Endodermal cell (in vitro differentiated cells): ENCODE results near the gene PRPF6. TPM values are rescaled to one million over a fixed set of nuclear protein-coding genes. Genes with fewer than 3 reads are reported as not detected.
A peak's percentile ranks its signal among the peaks of the same experiment; 100 is the strongest.

Experiments used
- DNase-seq: peaks from one replicate; pipeline ENCODE4 v3.0.0-alpha.2; 2017
- H3K27ac ChIP-seq: 2 replicates; pipeline ENCODE4 v1.5.1; 2013; ENCODE audit warnings: mild to moderate bottlenecking, low read depth, low read length, moderate library complexity
- H3K27me3 ChIP-seq: 2 replicates; pipeline ENCODE4 v1.6.1; 2013; ENCODE audit warnings: mild to moderate bottlenecking, low read length, moderate library complexity; ENCODE audit not compliant: insufficient read depth, control insufficient read depth, poor library complexity, severe bottlenecking
- H3K36me3 ChIP-seq: 2 replicates; pipeline ENCODE4 v1.7.0; 2013; ENCODE audit warnings: mild to moderate bottlenecking, low read length, moderate library complexity; ENCODE audit not compliant: control insufficient read depth, insufficient read depth
- H3K4me1 ChIP-seq: one replicate; pipeline ENCODE4 v1.7.0; 2013; ENCODE audit warnings: low read length; ENCODE audit not compliant: control insufficient read depth, insufficient read depth
- H3K4me3 ChIP-seq: 2 replicates; pipeline ENCODE4 v1.5.1; 2013; ENCODE audit warnings: mild to moderate bottlenecking, low read length, moderate library complexity
- H3K9ac ChIP-seq: 2 replicates; pipeline ENCODE4 v1.6.1; 2013; ENCODE audit warnings: mild to moderate bottlenecking, low read length, moderate library complexity; ENCODE audit not compliant: poor library complexity, severe bottlenecking; ENCODE audit errors: extremely low read depth
- H3K9me3 ChIP-seq: 2 replicates; pipeline ENCODE4 v1.6.1; 2013; ENCODE audit warnings: mild to moderate bottlenecking, low read length, moderate library complexity; ENCODE audit not compliant: control insufficient read depth
- H3K27ac Mint-ChIP-seq: 2 replicates; pipeline ENCODE4 v1.8.0; 2020; ENCODE audit warnings: mixed read lengths
- H3K27me3 Mint-ChIP-seq: 2 replicates; pipeline ENCODE4 v1.8.0; 2021; ENCODE audit warnings: mild to moderate bottlenecking, mixed read lengths; ENCODE audit not compliant: insufficient read depth
- H3K36me3 Mint-ChIP-seq: 2 replicates; pipeline ENCODE4 v1.8.0; 2020; ENCODE audit warnings: low read depth, mixed read lengths
- H3K4me1 Mint-ChIP-seq: 2 replicates; pipeline ENCODE4 v1.8.0; 2020; ENCODE audit warnings: mixed read lengths
- H3K4me3 Mint-ChIP-seq: 2 replicates; pipeline ENCODE4 v1.8.0; 2020; ENCODE audit warnings: mild to moderate bottlenecking, moderate library complexity, mixed read lengths
- H3K9me3 Mint-ChIP-seq: 2 replicates; pipeline ENCODE4 v1.8.0; 2020; ENCODE audit warnings: mild to moderate bottlenecking, mixed read lengths
- CTCF ChIP-seq: fragments of 200-600 bp; sonication (generic); conservative IDR thresholded peaks from 2 replicates; pipeline ENCODE4 v1.5.0; 2021; ENCODE audit warnings: antibody characterized with exemption, mild to moderate bottlenecking
- WGBS, 2 experiments: methylation state at CpG; one replicate each; pipeline versions ENCODE4 v1.1.5 to v1.1.7; 2013; ENCODE audit warnings: missing lambda C conversion rate in 2 of 2, mixed read lengths in 1 of 2; ENCODE audit not compliant: insufficient coverage in 1 of 2, insufficient read length in 1 of 2; 5-methylcytosine and 5-hydroxymethylcytosine counted together
- total RNA-seq, 2 donors: library from RNA; stranded (reverse); fragmentation: NEBNext Ultra II Directional in 1 of 2; extraction: Animal tissue kit (Norgen Biotek cat#: 25700) in 1 of 2; gene quantifications; 2 replicates in 1 of 2; 3 replicates in 1 of 2; pipeline ENCODE4 v1.2.1, GENCODE V29; 2021

The PRPF6 gene
- total RNA-seq, 2 donors from 2014 or later = 73.3 to 73.9 TPM

DNA sequence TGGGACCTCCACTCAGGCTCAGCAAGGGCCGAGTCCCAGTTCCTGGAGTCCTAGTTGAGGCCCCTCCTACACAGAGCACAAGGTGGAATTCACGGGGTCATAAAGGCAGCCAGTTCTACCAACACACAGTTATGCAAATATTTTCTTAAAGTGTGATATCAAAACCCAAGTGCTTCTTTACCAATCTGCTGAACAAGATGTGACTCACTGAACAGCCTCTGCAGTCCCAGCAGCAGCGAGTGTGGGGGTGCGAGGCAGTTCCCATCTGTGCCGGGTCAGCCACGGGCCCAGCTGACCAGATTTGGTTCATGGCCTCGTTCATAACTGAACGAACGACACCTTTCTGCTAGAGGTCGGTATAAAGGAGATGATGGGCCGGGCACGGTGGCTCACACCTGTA is 77.6 kb downstream of the PRPF6 start:
- no peaks in the 10 kb centered on the region for H3K36me3 Mint-ChIP-seq
- Histone ChIP-seq H3K36me3 (no peaks in the 10 kb centered on the region), H3K27ac (no peak overlapping the region), H3K4me3 (no peak overlapping the region), H3K9ac (no peak overlapping the region), H3K9me3 (no peaks in the 10 kb centered on the region), H3K27me3 (no peaks in the 10 kb centered on the region), H3K4me1 (peaks cover 21% of the 10 kb centered on the region)
- peaks cover 5% of the 10 kb centered on the region for H3K27me3 Mint-ChIP-seq
- DNase-seq = no peak
- peaks cover 14% of the 10 kb centered on the region for H3K4me1 Mint-ChIP-seq
- H3K4me3 Mint-ChIP-seq = no peak overlapping the region
- no peaks in the 10 kb centered on the region for H3K9me3 Mint-ChIP-seq
- H3K27ac Mint-ChIP-seq = no peak overlapping the region
- no peak for TF ChIP-seq CTCF
- WGBS, 2 experiments = 89 to 91% methylated on average over 11 to 12 of the region's 12 CpGs

DNA sequence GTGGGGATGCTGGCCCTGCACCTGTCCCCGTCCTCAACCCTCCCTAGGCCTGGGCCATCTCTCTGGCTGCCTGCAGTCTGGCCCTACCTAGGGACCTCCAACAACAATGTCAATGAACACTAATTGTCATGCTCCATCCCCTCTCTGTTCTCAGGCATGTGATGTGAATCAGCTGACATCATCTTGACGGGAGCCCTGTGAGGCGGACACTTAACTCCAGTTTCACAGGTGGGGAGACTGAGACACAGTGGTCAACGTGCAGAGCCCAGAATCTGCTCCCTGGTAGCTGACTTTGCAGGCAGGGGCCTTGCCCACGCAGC is 81.3 kb downstream of the PRPF6 start:
- peak overlapping the region; percentile 41 for H3K9ac ChIP-seq
- peaks cover 17% of the 10 kb centered on the region for H3K4me1 Mint-ChIP-seq
- H3K36me3 Mint-ChIP-seq = no peaks in the 10 kb centered on the region
- peaks cover 6% of the 10 kb centered on the region for H3K4me1 ChIP-seq
- H3K36me3 ChIP-seq = no peaks in the 10 kb centered on the region
- WGBS, 2 experiments = 78% methylated on average over 5 of the region's 5 CpGs
- no peaks in the 10 kb centered on the region for H3K27me3 ChIP-seq
- H3K9me3 Mint-ChIP-seq = no peaks in the 10 kb centered on the region
- peak overlapping the region; percentile 27 for H3K27ac Mint-ChIP-seq
- no peak overlapping the region for H3K27ac ChIP-seq
- H3K4me3 ChIP-seq = peak overlapping the region; percentile 82
- no peak for DNase-seq
- H3K9me3 ChIP-seq = no peaks in the 10 kb centered on the region
- H3K27me3 Mint-ChIP-seq = peaks cover 8% of the 10 kb centered on the region
- no peak for TF ChIP-seq CTCF
- H3K4me3 Mint-ChIP-seq = peak overlapping the region; percentile 75

- Histone ChIP-seq H3K27ac (no peak within 1 kb of the TSS), H3K4me1 (no peaks in the 10 kb centered on the region), H3K36me3 (no peaks in the 10 kb centered on the region), H3K9ac (peak within 1 kb of the TSS; percentile 41), H3K27me3 (no peaks in the 10 kb centered on the region), H3K4me3 (peak within 1 kb of the TSS; percentile 82), H3K9me3 (no peaks in the 10 kb centered on the region)
- DNase-seq = peak; percentile 97
- Mint-ChIP-seq H3K4me3 (peak within 1 kb of the TSS; percentile 75), H3K27ac (peak within 1 kb of the TSS; percentile 52), H3K9me3 (no peaks in the 10 kb centered on the region), H3K27me3 (peaks cover 8% of the 10 kb centered on the region), H3K4me1 (peaks cover 14% of the 10 kb centered on the region), H3K36me3 (no peaks in the 10 kb centered on the region)
- TF ChIP-seq CTCF = no peak
- WGBS, 2 experiments = 11 to 47% methylated on average over 7 to 85 of the region's 85 CpGs
These were observed 81.9 kb downstream of the PRPF6 start, which contains the start of gene TCEA2 for GRCh38 chr20:64062596-64063388. Gene TCEA2 (plus strand): TSS chr20:64063198. CDS start chr20:64063313, 115 bp downstream.
